ENCODE measurements around the gene RNF25.

RNF25 gene

GRCh38 chr2:218710334-218710686 lies 38.5 kb upstream of the RNF25 start:
- Histone ChIP-seq H3K36me3 (ENCODE audit: control insufficient read depth, insufficient read depth, low read length) (no peaks in the 10 kb centered on the region), H3K27me3 (replicated peaks; ENCODE audit: control insufficient read depth, insufficient read depth, low read length) (no peaks in the 10 kb centered on the region), H3K4me3 (replicated peaks; ENCODE audit: low read depth, low read length) (no peak overlapping the region)
- no peak for TF ChIP-seq CTCF (IDR thresholded peaks at IDR 0.05; ENCODE audit: insufficient read depth, low read length, poor library complexity, severe bottlenecking)
- no peak for DNase-seq (ENCODE audit: extremely low read depth, insufficient read length)

- no peak for DNase-seq (ENCODE audit: extremely low read depth, insufficient read length)
- no peak overlapping the region for H3K4me3 ChIP-seq (replicated peaks; ENCODE audit: low read depth, low read length)
- H3K36me3 ChIP-seq (ENCODE audit: control insufficient read depth, insufficient read depth, low read length): no peaks in the 10 kb centered on the region
- TF ChIP-seq CTCF (IDR thresholded peaks at IDR 0.05; ENCODE audit: insufficient read depth, low read length, poor library complexity, severe bottlenecking): no peak
- H3K27me3 ChIP-seq (replicated peaks; ENCODE audit: control insufficient read depth, insufficient read depth, low read length): no peaks in the 10 kb centered on the region
These were observed 38.1 kb upstream of the RNF25 start for GRCh38 chr2:218709908-218710307.

- peak; percentile 80 for DNase-seq (ENCODE audit: extremely low read depth, insufficient read length)
- H3K4me3 ChIP-seq (replicated peaks; ENCODE audit: low read depth, low read length): no peak overlapping the region
- no peaks in the 10 kb centered on the region for H3K36me3 ChIP-seq (ENCODE audit: control insufficient read depth, insufficient read depth, low read length)
- no peaks in the 10 kb centered on the region for H3K27me3 ChIP-seq (replicated peaks; ENCODE audit: control insufficient read depth, insufficient read depth, low read length)
- TF ChIP-seq CTCF (IDR thresholded peaks at IDR 0.05; ENCODE audit: insufficient read depth, low read length, poor library complexity, severe bottlenecking): no peak
These were observed 36.3 kb upstream of the RNF25 start for GRCh38 chr2:218708086-218708485.

- peaks cover 3% of the 10 kb centered on the region for H3K36me3 ChIP-seq (ENCODE audit: control insufficient read depth, insufficient read depth, low read length)
- H3K27me3 ChIP-seq (replicated peaks; ENCODE audit: control insufficient read depth, insufficient read depth, low read length): no peaks in the 10 kb centered on the region
- DNase-seq (ENCODE audit: extremely low read depth, insufficient read length): no peak
- H3K4me3 ChIP-seq (replicated peaks; ENCODE audit: low read depth, low read length): no peak overlapping the region
- no peak for TF ChIP-seq CTCF (IDR thresholded peaks at IDR 0.05; ENCODE audit: insufficient read depth, low read length, poor library complexity, severe bottlenecking)
These were observed 31.5 kb upstream of the RNF25 start for GRCh38 chr2:218703341-218703740.

GRCh38 chr2:218701806-218702205 lies 30.0 kb upstream of the RNF25 start:
- TF ChIP-seq CTCF (IDR thresholded peaks at IDR 0.05; ENCODE audit: insufficient read depth, low read length, poor library complexity, severe bottlenecking): no peak
- H3K36me3 ChIP-seq (ENCODE audit: control insufficient read depth, insufficient read depth, low read length): peaks cover 3% of the 10 kb centered on the region
- no peak for DNase-seq (ENCODE audit: extremely low read depth, insufficient read length)
- no peak overlapping the region for H3K4me3 ChIP-seq (replicated peaks; ENCODE audit: low read depth, low read length)
- H3K27me3 ChIP-seq (replicated peaks; ENCODE audit: control insufficient read depth, insufficient read depth, low read length): no peaks in the 10 kb centered on the region

GRCh38 chr2:218698885-218699284 lies 27.1 kb upstream of the RNF25 start:
- no peak overlapping the region for H3K4me3 ChIP-seq (replicated peaks; ENCODE audit: low read depth, low read length)
- peaks cover 6% of the 10 kb centered on the region for H3K36me3 ChIP-seq (ENCODE audit: control insufficient read depth, insufficient read depth, low read length)
- DNase-seq (ENCODE audit: extremely low read depth, insufficient read length): no peak
- no peak for TF ChIP-seq CTCF (IDR thresholded peaks at IDR 0.05; ENCODE audit: insufficient read depth, low read length, poor library complexity, severe bottlenecking)
- H3K27me3 ChIP-seq (replicated peaks; ENCODE audit: control insufficient read depth, insufficient read depth, low read length): no peaks in the 10 kb centered on the region

All from GM06990 (cell line).